ENCODE results near the gene NCAM2. TPM values are rescaled to one million over a fixed set of nuclear protein-coding genes. Genes with fewer than 3 reads are reported as not detected.

Gene NCAM2
- total RNA-seq, 2 experiments from 2014 or later, result not detected

DNA sequence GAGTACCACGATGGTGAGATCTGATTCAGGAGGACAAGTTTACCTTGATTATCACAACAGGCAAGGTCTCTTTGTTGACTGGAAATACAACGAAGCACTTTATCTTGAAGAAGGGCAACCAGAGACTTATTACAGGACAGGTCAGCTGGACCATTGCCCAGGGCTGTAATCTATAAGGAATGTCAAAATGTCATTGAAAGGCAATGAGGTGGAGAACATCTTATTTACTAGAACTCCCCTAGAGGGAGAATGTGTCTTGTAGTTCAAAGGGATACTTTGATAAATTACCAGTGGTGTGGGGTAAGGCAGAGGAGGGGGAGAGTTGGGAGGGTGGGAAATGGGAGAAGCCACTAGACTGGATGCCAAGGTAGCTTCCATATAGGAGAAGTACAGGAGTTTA is 212.3 kb downstream of the NCAM2 start:
- no peaks in the 10 kb centered on the region for H3K27me3 Mint-ChIP-seq
- POLR2A ChIA-PET, result no interaction called here
- H3K4me1 Mint-ChIP-seq (ENCODE audit: low read depth), result no peaks in the 10 kb centered on the region
- no peaks in the 10 kb centered on the region for H3K36me3 Mint-ChIP-seq (ENCODE audit: low read depth)
- CTCF ChIA-PET, result no interaction called here
- no peak overlapping the region for H3K4me3 Mint-ChIP-seq
- DNase-seq, result no peak
- H3K9me3 Mint-ChIP-seq, result no peaks in the 10 kb centered on the region
- intact Hi-C loops (cut with micrococcal nuclease), result no loop called here
- TF ChIP-seq, protein P1, sequence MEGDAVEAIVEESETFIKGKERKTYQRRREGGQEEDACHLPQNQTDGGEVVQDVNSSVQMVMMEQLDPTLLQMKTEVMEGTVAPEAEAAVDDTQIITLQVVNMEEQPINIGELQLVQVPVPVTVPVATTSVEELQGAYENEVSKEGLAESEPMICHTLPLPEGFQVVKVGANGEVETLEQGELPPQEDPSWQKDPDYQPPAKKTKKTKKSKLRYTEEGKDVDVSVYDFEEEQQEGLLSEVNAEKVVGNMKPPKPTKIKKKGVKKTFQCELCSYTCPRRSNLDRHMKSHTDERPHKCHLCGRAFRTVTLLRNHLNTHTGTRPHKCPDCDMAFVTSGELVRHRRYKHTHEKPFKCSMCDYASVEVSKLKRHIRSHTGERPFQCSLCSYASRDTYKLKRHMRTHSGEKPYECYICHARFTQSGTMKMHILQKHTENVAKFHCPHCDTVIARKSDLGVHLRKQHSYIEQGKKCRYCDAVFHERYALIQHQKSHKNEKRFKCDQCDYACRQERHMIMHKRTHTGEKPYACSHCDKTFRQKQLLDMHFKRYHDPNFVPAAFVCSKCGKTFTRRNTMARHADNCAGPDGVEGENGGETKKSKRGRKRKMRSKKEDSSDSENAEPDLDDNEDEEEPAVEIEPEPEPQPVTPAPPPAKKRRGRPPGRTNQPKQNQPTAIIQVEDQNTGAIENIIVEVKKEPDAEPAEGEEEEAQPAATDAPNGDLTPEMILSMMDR (IDR thresholded peaks at IDR 0.05), result no peak
- no peak overlapping the region for H3K27ac Mint-ChIP-seq
- no peak for ATAC-seq

DNA sequence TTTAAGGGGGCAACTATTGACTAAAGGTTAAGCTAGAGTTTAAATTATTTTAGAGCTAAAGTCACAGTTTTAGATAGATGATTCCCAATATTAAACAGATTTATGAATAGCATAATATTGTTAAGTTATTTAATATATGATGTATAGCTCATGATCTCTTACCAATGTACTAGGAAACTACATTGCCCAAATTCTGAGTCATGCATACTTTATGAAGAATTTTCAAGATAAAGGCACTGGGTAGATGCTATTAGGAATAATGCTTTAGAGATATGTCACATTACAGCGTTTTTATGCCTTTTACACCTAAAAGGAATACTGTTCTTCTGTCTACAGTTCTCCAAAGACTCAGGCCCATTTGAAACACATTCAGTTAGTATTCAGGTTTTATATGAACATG is 215.1 kb downstream of the NCAM2 start:
- no peaks in the 10 kb centered on the region for H3K36me3 Mint-ChIP-seq (ENCODE audit: low read depth)
- CTCF ChIA-PET, result no interaction called here
- TF ChIP-seq, protein P1 (IDR thresholded peaks at IDR 0.05), result no peak

DNA sequence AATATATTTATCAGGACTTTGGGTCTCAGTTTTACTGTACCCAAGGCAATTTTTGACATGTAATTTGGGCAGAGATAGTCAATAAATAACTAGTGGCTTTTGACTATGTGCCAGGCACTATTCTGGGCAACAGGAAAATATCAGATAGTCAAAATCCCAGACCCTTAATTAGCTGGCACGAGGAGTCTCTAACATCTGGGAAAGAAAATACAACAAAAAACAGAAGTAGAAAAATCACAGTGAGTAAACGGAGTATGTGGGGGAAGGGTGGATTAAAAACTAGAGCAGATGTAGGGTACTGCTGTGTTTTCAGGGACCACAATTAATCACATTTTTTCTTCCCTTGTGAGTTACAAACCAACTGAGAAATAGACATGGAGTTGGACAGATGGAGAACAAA is 217.8 kb downstream of the NCAM2 start:
- H3K27ac Mint-ChIP-seq, result no peak overlapping the region
- intact Hi-C loops (cut with micrococcal nuclease), result no loop called here
- POLR2A ChIA-PET, result no interaction called here
- CTCF ChIA-PET, result no interaction called here
- ATAC-seq (no peak), DNase-seq (no peak)
- H3K36me3 Mint-ChIP-seq (ENCODE audit: low read depth), result no peaks in the 10 kb centered on the region
- no peaks in the 10 kb centered on the region for H3K27me3 Mint-ChIP-seq
- H3K9me3 Mint-ChIP-seq, result no peaks in the 10 kb centered on the region
- TF ChIP-seq, protein P1 (IDR thresholded peaks at IDR 0.05), result no peak
- no peak overlapping the region for H3K4me3 Mint-ChIP-seq
- no peaks in the 10 kb centered on the region for H3K4me1 Mint-ChIP-seq (ENCODE audit: low read depth)

More for the DNA sequence above, 215.1 kb downstream of the NCAM2 start:
- POLR2A ChIA-PET, result no interaction called here
- Mint-ChIP-seq H3K27ac (no peak overlapping the region), H3K4me1 (ENCODE audit: low read depth) (no peaks in the 10 kb centered on the region), H3K4me3 (no peak overlapping the region), H3K9me3 (no peaks in the 10 kb centered on the region), H3K27me3 (no peaks in the 10 kb centered on the region)
- DNase-seq (no peak), ATAC-seq (no peak)
- intact Hi-C loops (cut with micrococcal nuclease), result no loop called here

DNA sequence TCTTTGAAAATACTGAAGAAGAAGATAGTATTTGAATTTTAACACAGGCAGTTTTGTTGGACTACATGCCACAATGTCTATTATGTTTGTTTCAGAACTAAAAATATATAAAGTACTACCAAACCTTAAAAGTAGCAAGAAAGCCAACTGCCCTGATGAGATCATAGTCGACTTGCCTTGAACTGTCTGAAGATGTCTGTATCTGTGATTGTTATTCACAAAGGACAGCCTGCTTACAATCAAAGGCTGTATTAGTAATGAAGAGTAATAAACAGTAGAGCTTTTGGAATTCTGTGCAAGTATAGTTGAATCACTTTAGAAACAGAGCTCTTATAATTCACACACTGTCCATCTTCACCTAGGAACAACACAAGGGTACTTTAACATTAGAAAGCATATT is 228.3 kb downstream of the NCAM2 start:
- no peaks in the 10 kb centered on the region for H3K27me3 Mint-ChIP-seq
- intact Hi-C loops (cut with micrococcal nuclease), result no loop called here

DNA sequence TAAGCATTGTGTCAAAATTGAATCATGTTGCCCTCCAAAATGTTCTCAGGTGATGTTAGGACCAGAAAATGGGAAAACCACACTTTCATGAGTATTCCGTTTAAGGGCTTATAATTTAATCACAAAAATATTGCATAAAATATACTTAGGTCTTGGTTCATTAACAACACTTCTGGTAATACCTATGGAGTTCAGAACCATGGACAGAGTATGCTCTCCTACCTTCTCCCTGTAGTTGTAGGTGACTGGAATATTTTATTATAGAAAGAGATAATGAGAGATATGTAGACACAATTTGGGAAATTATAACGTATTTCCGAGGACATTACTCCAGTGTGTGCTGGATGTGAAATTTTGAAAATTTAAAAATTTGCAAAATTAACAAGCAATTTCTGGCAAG is 232.5 kb downstream of the NCAM2 start:
- Mint-ChIP-seq H3K9me3 (no peaks in the 10 kb centered on the region), H3K27me3 (no peaks in the 10 kb centered on the region), H3K36me3 (ENCODE audit: low read depth) (no peaks in the 10 kb centered on the region), H3K4me1 (ENCODE audit: low read depth) (no peaks in the 10 kb centered on the region), H3K27ac (no peak overlapping the region), H3K4me3 (no peak overlapping the region)
- ATAC-seq, result no peak
- DNase-seq, result no peak
- intact Hi-C loops (cut with micrococcal nuclease), result no loop called here
- POLR2A ChIA-PET, result no interaction called here
- CTCF ChIA-PET, result no interaction called here
- TF ChIP-seq, protein P1 (IDR thresholded peaks at IDR 0.05), result no peak

More for the DNA sequence above, 228.3 kb downstream of the NCAM2 start:
- TF ChIP-seq, protein P1 (IDR thresholded peaks at IDR 0.05), result no peak
- ChIA-PET POLR2A (no interaction called here), CTCF (no interaction called here)
- H3K4me3 Mint-ChIP-seq, result no peak overlapping the region
- H3K27ac Mint-ChIP-seq, result no peak overlapping the region
- DNase-seq, result no peak
- H3K4me1 Mint-ChIP-seq (ENCODE audit: low read depth), result no peaks in the 10 kb centered on the region
- no peaks in the 10 kb centered on the region for H3K36me3 Mint-ChIP-seq (ENCODE audit: low read depth)
- ATAC-seq, result no peak
- H3K9me3 Mint-ChIP-seq, result no peaks in the 10 kb centered on the region

All from activated CD8-positive, alpha-beta T cell treated with anti-CD3 and anti-CD28 coated beads for 36 hours (primary cell).